Measurements from ENCODE around the gene HSP90AA1.

GRCh38 chr14:102052522-102052921, 34.3 kb downstream of the HSP90AA1 start:
- no peak for TF ChIP-seq CTCF (IDR thresholded peaks at IDR 0.05)
- TF ChIP-seq HMGXB4 (CRISPR knock-in tag; IDR thresholded peaks at IDR 0.05) = no peak
- TF ChIP-seq NR3C1 (CRISPR knock-in tag; conservative IDR thresholded peaks at IDR 0.05; ENCODE audit: low read depth) = no peak
- TF ChIP-seq GABPB1 (CRISPR knock-in tag; IDR thresholded peaks at IDR 0.05) = no peak
- TF ChIP-seq ATF2 (CRISPR knock-in tag; IDR thresholded peaks at IDR 0.05; ENCODE audit: borderline replicate concordance, low read depth) = no peak
- TF ChIP-seq MAX (CRISPR knock-in tag; IDR thresholded peaks at IDR 0.05) = no peak
